Measurements from ENCODE around the gene KIF11. TPM values are rescaled to one million over a fixed set of nuclear protein-coding genes. Genes with fewer than 3 reads are reported as not detected.

The KIF11 gene
- polyA plus RNA-seq, 3 donors = 0.07 to 0.55 (median 0.40) TPM

- peaks cover 0 to 5% of the 10 kb centered on the region in 2 donors for H3K36me3 Mint-ChIP-seq
- no peak overlapping the region for H3K4me2 ChIP-seq (replicated peaks; ENCODE audit: extremely low read depth, low read length, poor library complexity, severe bottlenecking)
- no peak overlapping the region for H2AFZ ChIP-seq (ENCODE audit: insufficient read depth, low read depth, low read length, poor library complexity, severe bottlenecking)
- H3K9me3 Mint-ChIP-seq = peaks cover 18 to 47% (median 37%) of the 10 kb centered on the region in 7 donors
- no peak overlapping the region for H3K27ac ChIP-seq (ENCODE audit: low read depth in 1 of 2, low read length in 2 of 2)
- no peaks in the 10 kb centered on the region for H4K20me1 ChIP-seq (ENCODE audit: insufficient read depth, low read length)
- peaks cover 0 to 3% (median 0%) of the 10 kb centered on the region in 3 donors for H3K27me3 Mint-ChIP-seq (ENCODE audit: low read depth in 3 of 3)
- no peaks in the 10 kb centered on the region for H3K79me2 ChIP-seq (ENCODE audit: insufficient read depth, low read length)
- no peak overlapping the region for H3K4me3 Mint-ChIP-seq
- H3K9ac ChIP-seq (ENCODE audit: insufficient read depth, low read length, poor library complexity, severe bottlenecking) = no peak overlapping the region
- H3K27me3 ChIP-seq (ENCODE audit: control insufficient read depth in 2 of 2, insufficient read depth in 2 of 2, low read length in 2 of 2) = no peaks in the 10 kb centered on the region
- TF ChIP-seq CTCF (IDR thresholded peaks at IDR 0.05) = no peak
- intact Hi-C loops (cut with micrococcal nuclease) = no loop called here
- H3K9me3 ChIP-seq (replicated peaks in 1 of 2; ENCODE audit: control insufficient read depth in 1 of 2, insufficient read depth in 1 of 2, low read length in 2 of 2) = peaks cover 16 to 18% of the 10 kb centered on the region in 2 donors
- no peaks in the 10 kb centered on the region for H3K36me3 ChIP-seq (replicated peaks in 1 of 2; ENCODE audit: control insufficient read depth in 1 of 2, insufficient read depth in 2 of 2, low read length in 2 of 2)
- no peak for DNase-seq
- H3K4me1 ChIP-seq (ENCODE audit: control insufficient read depth in 1 of 2, insufficient read depth in 2 of 2, low read length in 2 of 2) = no peaks in the 10 kb centered on the region
- H3K4me1 Mint-ChIP-seq = peaks cover 6% of the 10 kb centered on the region
- no peak overlapping the region for H3K27ac Mint-ChIP-seq
- H3K4me3 ChIP-seq (replicated peaks in 1 of 3; ENCODE audit: low read depth in 2 of 3, low read length in 3 of 3) = no peak overlapping the region
Measured at GRCh38 chr10:92664322-92664721, 71.4 kb downstream of the KIF11 start.

GRCh38 chr10:92667078-92667477 lies 74.1 kb downstream of the KIF11 start:
- TF ChIP-seq CTCF (IDR thresholded peaks at IDR 0.05) = no peak
- Histone ChIP-seq H3K4me2 (replicated peaks; ENCODE audit: extremely low read depth, low read length, poor library complexity, severe bottlenecking) (no peak overlapping the region), H3K9me3 (replicated peaks in 1 of 2; ENCODE audit: control insufficient read depth in 1 of 2, insufficient read depth in 1 of 2, low read length in 2 of 2) (peaks cover 14 to 16% of the 10 kb centered on the region in 2 donors), H3K9ac (ENCODE audit: insufficient read depth, low read length, poor library complexity, severe bottlenecking) (no peak overlapping the region), H3K27me3 (ENCODE audit: control insufficient read depth in 2 of 2, insufficient read depth in 2 of 2, low read length in 2 of 2) (no peaks in the 10 kb centered on the region), H3K36me3 (replicated peaks in 1 of 2; ENCODE audit: control insufficient read depth in 1 of 2, insufficient read depth in 2 of 2, low read length in 2 of 2) (no peaks in the 10 kb centered on the region), H2AFZ (ENCODE audit: insufficient read depth, low read depth, low read length, poor library complexity, severe bottlenecking) (no peak overlapping the region), H3K4me3 (replicated peaks in 1 of 3; ENCODE audit: low read depth in 2 of 3, low read length in 3 of 3) (no peak overlapping the region), H3K27ac (ENCODE audit: low read depth in 1 of 2, low read length in 2 of 2) (no peak overlapping the region), H4K20me1 (ENCODE audit: insufficient read depth, low read length) (no peaks in the 10 kb centered on the region), H3K4me1 (ENCODE audit: control insufficient read depth in 1 of 2, insufficient read depth in 2 of 2, low read length in 2 of 2) (no peaks in the 10 kb centered on the region), H3K79me2 (ENCODE audit: insufficient read depth, low read length) (no peaks in the 10 kb centered on the region)
- peaks cover 0 to 5% of the 10 kb centered on the region in 2 donors for H3K36me3 Mint-ChIP-seq
- DNase-seq = no peak
- intact Hi-C loops (cut with micrococcal nuclease) = no loop called here
- no peak overlapping the region for H3K27ac Mint-ChIP-seq
- H3K4me3 Mint-ChIP-seq = no peak overlapping the region
- H3K9me3 Mint-ChIP-seq = peaks cover 18 to 39% (median 29%) of the 10 kb centered on the region in 7 donors
- no peaks in the 10 kb centered on the region for H3K27me3 Mint-ChIP-seq (ENCODE audit: low read depth in 3 of 3)
- H3K4me1 Mint-ChIP-seq = peaks cover 6% of the 10 kb centered on the region
- WGBS (ENCODE audit: insufficient coverage) = no CpG with 5 or more reads among the region's 6 CpGs
